Left colon (tissue), 2 donors: ENCODE measurements around the gene VEPH1. TPM values are rescaled to one million over a fixed set of nuclear protein-coding genes. Genes with fewer than 3 reads are reported as not detected.
A peak's percentile ranks its signal among the peaks of the same experiment; 100 is the strongest.

Source experiments
- ATAC-seq: fragments of 200-7000 bp; cut with Tn5 transposase; one replicate; pipeline ENCODE4 v1.9.1; 2020; ENCODE audit warnings: mild to moderate bottlenecking, moderate library complexity
- DNase-seq, 2 donors: peaks; one replicate each; pipeline ENCODE4 v3.0.0-alpha.2; 2020
- intact Hi-C, 2 donors: fragments of 100-400 bp; cut with DNase I in 1 of 2; cut with micrococcal nuclease in 1 of 2; formaldehyde crosslinking; loops; one replicate each; pipeline versions ENCODE4 v1.11.2 to v1.14.0; 2022; cut with DNase I, micrococcal nuclease
- total RNA-seq, 2 donors: library from RNA; stranded (reverse); fragmentation: NEBNext Ultra II Directional; extraction: Animal tissue kit (Norgen Biotek cat#: 25700); gene quantifications; one replicate each; pipeline ENCODE4 v1.2.1, GENCODE V29; 2021
- donor health status: DM: no; HTN: no; CAD: no.
- donor health status: DM: yes; HTN: yes; CAD: no.

The VEPH1 gene
- total RNA-seq, 2 donors from 2014 or later: 4.2 to 7.8 TPM

DNA sequence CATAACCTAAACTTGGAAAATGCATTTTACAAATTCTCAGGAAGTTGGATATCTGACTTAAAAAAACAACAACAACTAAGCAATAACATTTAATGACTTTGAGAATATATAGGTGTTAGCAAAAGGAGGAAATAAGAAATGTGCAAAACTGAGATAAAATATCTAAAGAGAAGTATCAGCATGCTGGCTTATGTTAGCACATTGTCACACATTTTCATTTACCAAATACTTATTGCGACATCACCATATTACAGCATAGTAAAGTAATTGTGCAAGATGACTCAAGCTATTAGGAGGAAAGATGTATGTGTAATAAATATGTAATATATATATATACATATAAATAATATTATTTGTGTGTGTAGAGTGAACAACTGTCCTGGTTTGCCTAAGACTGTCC is 57.4 kb downstream of the VEPH1 start:
- DNase-seq (no peak), ATAC-seq (no peak)
- intact Hi-C loops: no loop called here

DNA sequence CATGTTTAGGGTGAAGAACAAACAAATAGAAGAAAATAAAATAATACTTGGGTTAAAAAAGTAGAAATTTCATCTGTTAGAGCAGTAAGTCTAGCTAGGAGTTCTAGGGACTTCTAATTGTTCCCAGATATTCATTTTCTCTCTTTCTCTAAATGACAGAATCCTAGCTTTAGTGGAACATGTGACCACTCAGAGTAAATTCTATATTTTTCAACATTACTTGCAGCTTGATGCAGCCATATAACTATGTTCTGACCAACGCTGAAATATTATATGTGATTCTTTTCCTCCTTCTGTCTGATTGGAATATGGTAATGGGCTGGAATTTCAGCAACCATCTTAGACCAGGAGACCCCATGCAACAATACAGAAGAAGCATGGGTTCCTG is 58.4 kb downstream of the VEPH1 start:
- intact Hi-C loops: loop anchor here in 1 of 2 donors (5.0 kb wide), 1 partner anchor 237 kb away; no protein-coding TSS in a partner anchor
- ATAC-seq: no peak

GRCh38 chr3:157443905-157444796 is 59.1 kb downstream of the VEPH1 start:
- DNase-seq (no peak), ATAC-seq (no peak)
- intact Hi-C loops: loop anchor here in 1 of 2 donors (5.0 kb wide), 1 partner anchor 237 kb away; no protein-coding TSS in a partner anchor

More for the DNA sequence above, 58.4 kb downstream of the VEPH1 start:
- DNase-seq: no peak

GRCh38 chr3:157442729-157443128 is 60.5 kb downstream of the VEPH1 start:
- intact Hi-C loops: loop anchor here in 1 of 2 donors (5.0 kb wide), 1 partner anchor 235 kb away; no protein-coding TSS in a partner anchor
- no peak for ATAC-seq

GRCh38 chr3:157441102-157441624 is 62.1 kb downstream of the VEPH1 start:
- intact Hi-C loops: loop anchor here in 1 of 2 donors (5.0 kb wide), 1 partner anchor 234 kb away; no protein-coding TSS in a partner anchor
- ATAC-seq: no peak
- no peak for DNase-seq

More at GRCh38 chr3:157442729-157443128, 60.5 kb downstream of the VEPH1 start:
- no peak for DNase-seq

DNA sequence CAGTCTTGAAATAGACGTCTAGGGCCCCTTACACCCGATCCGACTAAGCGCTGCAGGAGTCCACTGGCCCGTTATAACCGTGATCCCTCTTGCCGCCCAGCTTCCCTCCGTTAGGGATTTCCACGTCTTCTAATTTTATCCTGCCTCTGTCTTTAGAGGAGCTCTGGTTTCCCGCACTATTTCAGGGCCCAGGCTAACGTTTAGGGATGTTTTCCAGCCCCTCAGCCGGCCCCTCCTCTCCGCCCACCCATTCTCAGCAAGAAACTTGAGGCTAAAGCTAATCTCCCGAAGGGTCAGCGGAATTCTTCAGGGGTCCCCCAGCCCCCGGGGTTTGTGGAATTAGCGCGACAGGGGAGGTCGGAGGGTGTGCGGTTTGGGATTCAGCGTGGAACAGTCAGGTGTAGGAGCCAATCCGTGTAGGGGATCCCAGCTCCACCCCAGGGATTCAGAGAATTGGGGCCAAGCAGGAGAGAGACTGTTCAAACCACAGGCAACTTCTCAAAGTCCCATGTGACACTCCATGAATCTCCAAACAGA is 65.0 kb downstream of the VEPH1 start:
- intact Hi-C loops: no loop called here
- ATAC-seq (no peak), DNase-seq (no peak)

GRCh38 chr3:157436583-157437291 is 66.5 kb downstream of the VEPH1 start, which contains the start of gene PTX3:
PTX3 (plus strand) TSS chr3:157436850; CDS start chr3:157436934, 84 bp downstream.
- DNase-seq (peak in 1 of 2 donors; percentile 7), ATAC-seq (no peak)
- intact Hi-C loops: no loop called here

- ATAC-seq: no peak
- DNase-seq: no peak
- intact Hi-C loops: no loop called here
These were observed 73.5 kb downstream of the VEPH1 start for GRCh38 chr3:157429708-157430107.

DNA sequence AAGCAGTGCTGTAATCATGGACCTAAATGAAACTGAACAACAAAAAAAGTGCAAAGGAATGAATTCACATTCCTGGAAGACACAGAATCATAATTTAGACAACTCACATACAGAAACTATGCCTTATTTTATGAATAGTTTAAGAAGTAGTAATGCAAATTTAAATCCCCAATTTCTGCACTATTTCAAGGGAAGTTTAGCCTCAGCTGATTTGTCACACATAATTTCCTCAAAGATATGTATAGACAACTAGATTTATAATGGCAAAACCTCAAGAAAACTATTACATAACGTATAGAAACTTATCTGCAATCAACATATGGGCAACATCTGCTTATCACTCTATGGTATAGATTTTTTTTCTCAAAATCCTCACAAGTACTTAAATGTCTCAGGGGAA is 74.4 kb downstream of the VEPH1 start:
- DNase-seq: no peak
- ATAC-seq: no peak
- intact Hi-C loops: no loop called here

DNA sequence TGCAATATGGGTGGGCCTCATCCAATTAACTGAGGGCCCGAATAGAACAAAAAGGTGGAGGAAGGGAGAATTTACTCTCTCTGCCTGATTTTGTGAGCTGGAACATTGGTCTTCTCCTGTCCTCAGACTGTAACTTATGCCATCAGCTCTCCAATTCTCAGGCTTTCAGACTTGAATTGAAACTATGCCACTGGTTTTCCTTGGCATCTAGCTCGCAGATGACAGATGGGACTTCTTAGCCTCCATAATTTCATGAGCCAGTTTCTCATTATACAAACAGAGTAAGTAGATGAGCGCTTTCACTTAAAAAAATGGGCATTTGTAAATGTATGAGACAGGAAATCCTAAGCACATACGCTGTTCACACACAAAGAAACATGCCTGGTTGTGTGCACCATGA is 75.3 kb downstream of the VEPH1 start:
- DNase-seq: no peak
- intact Hi-C loops: no loop called here
- ATAC-seq: no peak

DNA sequence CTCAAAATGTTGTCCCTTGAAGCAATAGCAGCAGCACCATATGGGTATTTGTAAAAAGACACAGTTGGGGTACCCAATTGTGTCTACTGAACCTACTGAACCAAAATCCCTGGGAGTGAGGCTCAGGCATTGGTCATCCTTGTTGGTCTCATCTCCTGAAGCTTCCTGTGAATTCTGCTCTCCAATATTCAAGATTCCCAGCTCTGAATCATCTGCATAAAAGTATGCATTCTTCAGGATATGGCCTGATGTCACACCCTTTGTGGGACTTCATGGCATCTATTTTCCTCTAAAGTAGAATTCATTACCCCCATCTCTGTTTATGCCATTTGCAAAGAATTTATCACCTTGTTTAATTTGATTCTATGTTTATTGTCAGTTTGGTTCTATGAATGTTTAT is 79.9 kb downstream of the VEPH1 start:
- no peak for ATAC-seq
- intact Hi-C loops: no loop called here
- no peak for DNase-seq

GRCh38 chr3:157420606-157421130 is 82.5 kb downstream of the VEPH1 start:
- ATAC-seq: no peak
- intact Hi-C loops: no loop called here
- DNase-seq: no peak

DNA sequence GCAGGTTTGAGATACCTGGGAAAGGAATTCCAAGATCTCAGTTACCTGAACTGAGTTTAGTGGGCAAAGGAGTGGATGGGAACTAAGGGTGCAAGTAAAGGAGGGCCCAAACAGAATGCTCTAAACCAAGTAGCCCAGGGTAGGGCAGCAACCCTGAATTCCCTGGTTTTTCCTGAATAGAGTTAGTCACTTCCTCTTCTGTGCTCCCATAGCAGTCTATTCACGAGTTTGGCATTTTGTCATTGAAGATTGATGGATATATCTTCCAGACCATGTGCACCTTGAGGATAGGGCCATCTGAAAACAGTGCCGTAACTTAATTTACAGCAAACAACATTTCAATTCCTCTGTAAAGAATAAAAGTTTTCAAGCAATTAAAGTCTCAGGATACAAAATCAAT is 85.1 kb downstream of the VEPH1 start:
- no peak for ATAC-seq
- intact Hi-C loops: no loop called here
- no peak for DNase-seq

DNA sequence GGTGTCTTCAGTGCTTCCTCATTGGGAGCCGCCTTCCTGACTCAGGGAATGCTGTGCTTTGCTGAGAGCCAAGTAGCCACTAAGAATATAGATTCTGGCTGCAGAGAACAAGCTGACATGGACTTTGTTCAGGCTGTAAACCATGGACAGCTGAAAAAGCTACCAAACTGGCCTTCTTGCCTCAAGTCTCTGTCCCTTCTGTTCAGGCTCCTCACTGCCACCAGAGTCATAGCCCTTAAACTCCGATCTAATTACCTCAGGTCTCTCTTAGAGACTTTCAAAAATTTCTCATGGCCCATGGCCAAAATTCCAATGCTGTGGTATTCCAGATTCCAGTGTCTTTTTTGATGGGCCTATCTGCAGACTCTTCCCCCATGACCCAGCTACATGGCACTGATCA is 86.0 kb downstream of the VEPH1 start:
- DNase-seq: no peak
- intact Hi-C loops: no loop called here
- ATAC-seq: peak; percentile 77

DNA sequence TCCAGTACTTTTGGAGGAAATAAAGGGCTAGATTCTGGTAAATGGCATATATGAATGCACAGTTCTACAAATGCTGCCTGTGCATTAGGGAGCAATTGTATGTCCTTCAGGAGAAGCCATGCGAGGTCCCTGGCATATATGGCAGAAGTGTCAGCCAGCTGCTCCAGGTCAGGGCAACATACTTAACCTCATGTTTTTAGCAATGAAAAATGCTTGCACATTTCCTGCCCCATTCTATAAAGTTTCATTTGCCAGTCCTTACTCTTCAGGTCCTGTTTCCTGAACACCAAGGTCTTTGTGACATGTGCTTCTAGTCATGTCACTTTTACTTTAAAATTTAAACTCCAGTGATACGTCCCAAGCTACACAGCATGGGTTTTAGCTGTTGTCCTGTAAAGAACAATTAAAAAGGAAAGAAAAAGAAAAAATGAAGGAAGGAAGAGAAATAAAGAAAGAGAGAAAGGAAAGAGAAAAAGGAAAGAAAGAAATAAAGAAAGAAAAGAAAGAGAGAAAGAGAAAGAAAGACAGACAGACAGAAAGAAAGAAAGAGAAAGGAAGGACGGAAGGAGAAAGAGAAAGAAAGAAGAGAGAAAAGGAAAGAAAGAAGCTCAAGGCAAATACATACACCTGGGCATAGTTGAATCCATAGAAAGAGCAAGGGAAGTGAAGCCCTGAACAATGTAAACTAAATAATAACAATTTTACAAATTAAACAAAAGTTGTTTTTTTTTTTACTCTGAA is 86.7 kb downstream of the VEPH1 start:
- DNase-seq: no peak
- no peak for ATAC-seq
- intact Hi-C loops: no loop called here

DNA sequence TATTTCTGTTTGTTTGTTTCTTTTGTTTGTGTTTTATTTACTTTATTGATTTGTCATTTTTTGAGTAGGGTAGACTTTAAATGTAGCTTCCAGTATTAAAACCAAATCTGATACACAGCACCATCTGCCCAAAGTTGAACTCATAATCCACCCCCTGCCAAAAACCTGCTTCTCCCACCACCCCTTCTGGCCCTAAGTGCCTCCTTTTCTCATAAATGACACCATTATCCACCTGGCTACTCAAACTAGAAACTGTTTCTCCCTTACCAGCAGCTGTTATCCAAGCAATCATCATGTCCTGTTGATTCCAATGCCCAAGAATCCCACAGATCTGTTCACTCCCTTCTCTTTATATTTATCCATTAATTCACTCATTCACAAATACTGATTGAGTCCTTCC is 88.4 kb downstream of the VEPH1 start:
- DNase-seq (no peak), ATAC-seq (no peak)
- intact Hi-C loops: no loop called here

GRCh38 chr3:157412323-157412855 is 90.8 kb downstream of the VEPH1 start:
- intact Hi-C loops: no loop called here
- DNase-seq: no peak
- ATAC-seq: no peak

DNA sequence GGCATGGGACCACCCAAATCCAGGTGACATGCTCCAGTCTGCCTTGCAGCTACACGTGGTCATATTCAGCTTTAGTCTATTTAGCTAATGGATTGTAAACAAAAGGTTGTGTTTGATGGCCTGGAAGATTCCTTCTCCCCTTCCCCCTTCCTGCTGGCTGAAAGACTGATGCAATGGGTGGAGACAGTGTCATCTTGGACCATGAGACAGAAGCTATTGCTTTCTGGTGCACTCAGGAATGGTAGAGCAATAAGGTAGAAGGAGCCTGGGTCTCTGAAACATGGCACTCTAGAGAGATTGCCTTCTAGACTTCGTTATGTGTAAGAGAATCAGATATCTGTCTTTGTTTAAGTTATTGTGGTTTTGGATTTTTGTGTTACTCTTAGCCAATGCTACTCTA is 92.3 kb downstream of the VEPH1 start:
- no peak for ATAC-seq
- no peak for DNase-seq
- intact Hi-C loops: no loop called here
